Gastrocnemius medialis (tissue), 4 donors: ENCODE measurements around the gene OAS3. TPM values are rescaled to one million over a fixed set of nuclear protein-coding genes. Genes with fewer than 3 reads are reported as not detected.

Experiments
- ATAC-seq, 2 donors: fragments of 150-250 bp; one replicate each; pipeline ENCODE4 v1.9.1; 2016
- DNase-seq, 2 donors: peaks; one replicate each; pipeline ENCODE4 v3.0.0-alpha.2; 2019
- H3K27ac ChIP-seq, 4 donors: fragments of 200-600 bp; sonication (generic); 1 replicate in 1 of 4; 2 replicates in 3 of 4; pipeline ENCODE4 v1.5.1; 2016 to 2018; ENCODE audit warnings: mild to moderate bottlenecking in 2 of 4, moderate library complexity in 1 of 4
- H3K27me3 ChIP-seq, 3 donors: fragments of 200-600 bp; sonication (generic) in 2 of 3; 1 replicate in 1 of 3; 2 replicates in 2 of 3; pipeline versions ENCODE4 v1.5.1 to v1.6.0; 2016 to 2019; ENCODE audit warnings: mild to moderate bottlenecking in 1 of 3, moderate library complexity in 1 of 3
- H3K36me3 ChIP-seq, 2 donors: fragments of 200-600 bp; sonication (generic) in 1 of 2; one replicate each; pipeline ENCODE4 v1.5.1; 2017 to 2018
- H3K4me1 ChIP-seq, 2 donors: fragments of 200-600 bp; sonication (generic) in 1 of 2; one replicate each; pipeline ENCODE4 v1.5.1; 2016 to 2017; ENCODE audit warnings: mild to moderate bottlenecking in 2 of 2
- H3K4me3 ChIP-seq, 4 donors: fragments of 200-600 bp; sonication (generic) in 3 of 4; 1 replicate in 1 of 4; 2 replicates in 3 of 4; pipeline ENCODE4 v1.5.1; 2016 to 2019; ENCODE audit warnings: mild to moderate bottlenecking in 2 of 4
- H3K9me3 ChIP-seq, 3 donors: fragments of 200-600 bp; sonication (generic) in 2 of 3; 1 replicate in 1 of 3; 2 replicates in 2 of 3; pipeline ENCODE4 v1.5.1; 2016 to 2019
- POLR2A ChIP-seq, 2 donors: fragments of 450-650 bp; IDR thresholded peaks; one replicate each; pipeline ENCODE4 v1.6.1; 2017; ENCODE audit warnings: antibody characterized with exemption in 2 of 2, mild to moderate bottlenecking in 2 of 2, moderate library complexity in 2 of 2
- in situ Hi-C, 4 donors: fragments of 200-750 bp; cut with MboI; loops; one replicate each; pipeline versions ENCODE4 v1.15.0 to v1.8.0; 2017; ENCODE audit warnings: low sequenced_read_pairs in 4 of 4
- intact Hi-C: fragments of 100-400 bp; cut with DNase I; formaldehyde crosslinking; loops from one replicate; pipeline ENCODE4 v1.15.1; 2023; ENCODE audit warnings: low total_unique reads
- total RNA-seq, 4 donors: library from RNA; depleted of rRNA; stranded (reverse); fragments of >200 nt; gene quantifications; one replicate each; pipeline versions ENCODE4 v1.1.0 to v1.2.3, GENCODE V29; 2016
- TF ChIP-seq, protein P1 (sequence below), 5 experiments: fragments of 450-650 bp in 3 of 5; fragments of 200-600 bp in 2 of 5; sonication (generic) in 2 of 5; IDR thresholded peaks in 4 of 5; conservative IDR thresholded peaks in 1 of 5; 1 replicate in 4 of 5; 2 replicates in 1 of 5; pipeline ENCODE4 v1.5.1; 2016 to 2019; ENCODE audit warnings: antibody characterized with exemption in 5 of 5, mild to moderate bottlenecking in 3 of 5, moderate library complexity in 3 of 5

OAS3 gene
- total RNA-seq, 4 donors from 2014 or later = 1.4 to 5.3 (median 4.2) TPM

DNA sequence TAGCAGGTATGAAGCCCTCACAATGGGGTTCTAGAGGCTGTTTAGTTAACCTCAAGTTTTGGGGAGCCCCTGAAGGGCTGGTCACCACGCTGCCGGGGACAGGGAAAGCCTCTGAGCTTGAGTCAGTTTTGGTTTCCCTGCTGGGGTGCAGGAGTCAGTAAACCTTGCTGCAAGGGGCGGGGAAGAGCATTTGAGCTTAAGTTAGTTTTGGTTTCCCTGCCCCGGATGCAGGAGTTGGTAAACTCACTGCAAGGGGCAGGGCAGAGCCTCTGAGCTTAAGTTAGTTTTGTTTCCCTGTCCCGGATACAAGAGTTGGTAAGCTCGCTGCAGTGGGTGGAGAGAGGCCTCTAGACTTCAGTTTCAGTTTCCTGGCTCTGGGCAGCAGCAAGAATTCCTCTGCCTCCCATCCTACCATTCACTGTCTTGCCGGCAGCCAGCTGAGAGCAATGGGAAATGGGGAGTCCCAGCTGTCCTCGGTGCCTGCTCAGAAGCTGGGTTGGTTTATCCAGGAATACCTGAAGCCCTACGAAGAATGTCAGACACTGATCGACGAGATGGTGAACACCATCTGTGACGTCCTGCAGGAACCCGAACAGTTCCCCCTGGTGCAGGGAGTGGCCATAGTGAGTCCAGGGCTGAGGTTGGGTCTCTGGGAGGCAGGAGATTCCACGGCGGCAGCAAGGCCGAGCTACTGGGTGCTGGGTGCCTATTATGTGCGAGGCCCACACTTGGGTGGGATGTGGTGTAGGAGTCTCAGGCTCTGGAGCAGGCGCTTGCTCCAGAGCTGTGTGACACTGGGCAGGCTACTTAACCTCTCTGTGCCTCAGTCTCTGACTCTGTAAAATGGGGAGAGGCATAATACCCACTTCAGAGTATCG lies 40.1 kb downstream of the OAS3 start, which contains the start of gene OAS2:
Gene OAS2 (plus strand): TSS at position 357 of the 878 bp plus-strand sequence. CDS start 90 bp downstream, at position 447.
- Histone ChIP-seq H3K9me3 (no peaks in the 10 kb centered on the region), H3K4me3 (peak within 1 kb of the TSS; percentile 47 to 61 (median 56)), H3K27me3 (no peaks in the 10 kb centered on the region), H3K4me1 (no peaks in the 10 kb centered on the region), H3K36me3 (no peaks in the 10 kb centered on the region), H3K27ac (peak within 1 kb of the TSS; percentile 61 to 73 (median 69))
- TF ChIP-seq POLR2A (IDR thresholded peaks at IDR 0.05) = peak; percentile 11 to 39
- TF ChIP-seq, protein P1, sequence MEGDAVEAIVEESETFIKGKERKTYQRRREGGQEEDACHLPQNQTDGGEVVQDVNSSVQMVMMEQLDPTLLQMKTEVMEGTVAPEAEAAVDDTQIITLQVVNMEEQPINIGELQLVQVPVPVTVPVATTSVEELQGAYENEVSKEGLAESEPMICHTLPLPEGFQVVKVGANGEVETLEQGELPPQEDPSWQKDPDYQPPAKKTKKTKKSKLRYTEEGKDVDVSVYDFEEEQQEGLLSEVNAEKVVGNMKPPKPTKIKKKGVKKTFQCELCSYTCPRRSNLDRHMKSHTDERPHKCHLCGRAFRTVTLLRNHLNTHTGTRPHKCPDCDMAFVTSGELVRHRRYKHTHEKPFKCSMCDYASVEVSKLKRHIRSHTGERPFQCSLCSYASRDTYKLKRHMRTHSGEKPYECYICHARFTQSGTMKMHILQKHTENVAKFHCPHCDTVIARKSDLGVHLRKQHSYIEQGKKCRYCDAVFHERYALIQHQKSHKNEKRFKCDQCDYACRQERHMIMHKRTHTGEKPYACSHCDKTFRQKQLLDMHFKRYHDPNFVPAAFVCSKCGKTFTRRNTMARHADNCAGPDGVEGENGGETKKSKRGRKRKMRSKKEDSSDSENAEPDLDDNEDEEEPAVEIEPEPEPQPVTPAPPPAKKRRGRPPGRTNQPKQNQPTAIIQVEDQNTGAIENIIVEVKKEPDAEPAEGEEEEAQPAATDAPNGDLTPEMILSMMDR (IDR thresholded peaks at IDR 0.05 in 4 of 5, conservative IDR thresholded peaks at IDR 0.05 in 1 of 5) = no peak
- in situ Hi-C loops = no loop called here
- intact Hi-C loops = no loop called here
- DNase-seq (peak; percentile 26 to 46), ATAC-seq (peak; percentile 83 to 86)

DNA sequence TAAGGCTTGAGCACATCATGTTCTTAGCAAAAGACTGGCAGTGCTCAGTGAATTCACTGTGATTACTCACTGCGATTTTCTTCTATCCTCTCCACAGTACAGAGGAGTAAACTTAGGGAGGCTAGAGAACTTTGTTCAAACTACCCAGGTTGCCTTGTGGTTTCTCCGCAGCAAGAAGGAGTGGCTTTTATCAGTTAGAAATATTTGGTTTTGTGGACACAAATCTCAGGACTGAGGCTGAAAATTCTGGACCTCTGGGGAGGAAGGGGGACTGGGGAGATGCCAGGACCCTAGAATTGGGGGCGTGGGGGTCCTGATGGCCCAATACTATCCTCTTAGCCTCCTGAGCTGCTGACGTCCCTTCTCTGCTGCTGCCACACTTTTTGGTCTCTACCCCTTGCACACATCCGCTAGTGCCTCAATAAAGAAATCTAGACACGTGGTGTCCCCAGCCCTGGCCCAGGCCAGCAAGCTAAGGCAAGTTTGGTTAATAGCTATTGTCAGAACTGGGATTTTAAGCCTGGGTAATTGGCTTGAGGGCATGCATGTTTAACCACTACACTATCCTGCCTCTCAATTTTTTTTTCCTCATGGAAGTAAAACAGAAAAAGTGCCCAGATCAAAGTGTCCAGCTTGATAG lies 40.9 kb downstream of the OAS3 start:
- Histone ChIP-seq H3K4me1 (no peaks in the 10 kb centered on the region), H3K9me3 (no peaks in the 10 kb centered on the region), H3K36me3 (no peaks in the 10 kb centered on the region), H3K27ac (peak overlapping the region; percentile 61 to 73 (median 69)), H3K4me3 (peak overlapping the region; percentile 47 to 61 (median 56)), H3K27me3 (no peaks in the 10 kb centered on the region)
- ATAC-seq = peak; percentile 6 to 50
- TF ChIP-seq, protein P1 (IDR thresholded peaks at IDR 0.05 in 4 of 5, conservative IDR thresholded peaks at IDR 0.05 in 1 of 5) = no peak
- no peak for TF ChIP-seq POLR2A (IDR thresholded peaks at IDR 0.05)
- in situ Hi-C loops = no loop called here
- no peak for DNase-seq
- intact Hi-C loops = no loop called here

DNA sequence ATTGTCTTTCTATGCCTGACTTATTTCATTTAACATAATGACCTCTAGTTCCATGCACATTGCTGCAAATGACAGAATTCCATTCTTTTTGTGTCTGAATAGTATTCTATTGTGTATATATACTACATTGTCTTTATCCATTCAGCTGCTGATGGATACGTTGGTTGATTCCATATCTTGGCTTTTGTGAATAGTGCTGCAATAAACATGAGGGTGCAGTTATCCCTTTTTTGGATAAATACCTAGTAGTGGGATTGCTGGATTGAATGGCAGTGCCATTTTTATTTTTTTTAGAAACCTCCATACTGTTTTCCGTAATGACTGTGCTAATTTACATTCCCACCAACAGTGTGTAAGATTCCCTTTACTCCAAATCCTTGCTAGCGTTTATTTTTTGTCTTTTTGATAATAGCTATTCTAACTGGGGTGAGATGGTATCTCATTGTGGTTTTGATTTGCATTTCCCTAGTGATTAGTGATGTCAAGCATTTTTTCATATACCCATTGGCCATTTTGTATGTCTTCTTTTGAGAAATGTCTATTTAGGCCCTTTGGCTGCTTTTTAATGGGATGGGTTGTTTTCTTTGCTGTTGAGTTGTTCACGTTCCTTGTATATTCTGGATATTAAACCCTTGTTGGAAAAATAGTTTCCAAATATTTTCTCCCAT lies 42.4 kb downstream of the OAS3 start:
- no peak for TF ChIP-seq POLR2A (IDR thresholded peaks at IDR 0.05)
- TF ChIP-seq, protein P1 (IDR thresholded peaks at IDR 0.05 in 4 of 5, conservative IDR thresholded peaks at IDR 0.05 in 1 of 5) = no peak
- no peak for ATAC-seq
- no peaks in the 10 kb centered on the region for H3K4me1 ChIP-seq
- DNase-seq = no peak
- H3K36me3 ChIP-seq = no peaks in the 10 kb centered on the region
- no peaks in the 10 kb centered on the region for H3K9me3 ChIP-seq
- H3K27me3 ChIP-seq = no peaks in the 10 kb centered on the region
- in situ Hi-C loops = no loop called here
- H3K4me3 ChIP-seq = no peak overlapping the region
- intact Hi-C loops = no loop called here
- no peak overlapping the region for H3K27ac ChIP-seq

DNA sequence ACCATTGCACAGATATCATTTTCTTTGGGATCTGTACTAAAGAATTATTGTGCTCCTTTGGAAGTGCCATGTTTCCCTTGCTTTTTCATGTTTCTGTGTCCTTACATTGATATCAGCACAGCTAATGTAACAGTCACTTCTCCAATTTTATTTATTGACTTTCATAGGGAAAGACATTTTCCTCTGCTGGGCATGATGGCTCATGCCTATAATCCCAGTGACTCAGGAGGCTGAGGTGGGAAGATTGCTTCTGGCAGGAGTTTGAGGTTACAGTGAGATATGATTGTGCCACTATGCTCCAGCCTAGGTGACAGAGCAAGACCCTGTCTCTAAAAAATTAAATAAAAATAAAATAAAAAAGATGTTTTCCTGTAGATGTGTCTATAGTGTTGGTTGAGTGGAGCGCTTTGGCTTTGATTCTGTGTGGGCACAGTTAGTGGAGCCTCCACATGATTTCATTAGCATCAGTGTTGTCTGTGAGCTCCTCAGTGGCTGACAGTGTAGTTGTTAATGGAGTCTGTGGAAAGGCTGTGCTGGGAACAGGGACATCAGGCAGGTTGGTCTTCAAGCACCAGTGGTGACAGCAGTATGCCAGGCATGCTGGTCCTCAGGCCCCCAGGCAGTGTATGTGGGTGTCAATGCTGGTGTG lies 47.5 kb downstream of the OAS3 start:
- H3K27me3 ChIP-seq = no peaks in the 10 kb centered on the region
- in situ Hi-C loops (no loop called here), intact Hi-C loops (no loop called here)
- no peaks in the 10 kb centered on the region for H3K36me3 ChIP-seq
- no peak for ATAC-seq
- H3K4me3 ChIP-seq = no peak overlapping the region
- TF ChIP-seq, protein P1 (IDR thresholded peaks at IDR 0.05 in 4 of 5, conservative IDR thresholded peaks at IDR 0.05 in 1 of 5) = no peak
- no peak for TF ChIP-seq POLR2A (IDR thresholded peaks at IDR 0.05)
- H3K9me3 ChIP-seq = no peaks in the 10 kb centered on the region
- no peak for DNase-seq
- H3K27ac ChIP-seq = no peak overlapping the region
- H3K4me1 ChIP-seq = no peaks in the 10 kb centered on the region
